ENCODE data around the gene AUH.

- no peak for TF ChIP-seq CTCF (IDR thresholded peaks at IDR 0.05; ENCODE audit: low read depth, low read length)
- no peak for TF ChIP-seq EZH2phosphoT487 (IDR thresholded peaks at IDR 0.05; ENCODE audit: low read depth)
These were observed 166.2 kb downstream of the AUH start for GRCh38 chr9:91195372-91196012.
